Measurements from ENCODE around the gene ZNF598. TPM values are rescaled to one million over a fixed set of nuclear protein-coding genes. Genes with fewer than 3 reads are reported as not detected.
A peak's percentile ranks its signal among the peaks of the same experiment; 100 is the strongest.

The ZNF598 gene
- total and polyA plus RNA-seq, 2 of the 13 experiments (the other 11 are each of a cell fraction or from before 2014, with no cell fraction given), result 13.5 to 14.2 TPM

GRCh38 chr16:2015117-2015946 is 5.7 kb upstream of the ZNF598 start (continued):
- TF ChIP-seq LBX2 (CRISPR knock-in tag; IDR thresholded peaks at IDR 0.05; ENCODE audit: borderline replicate concordance), result no peak
- no peak for TF ChIP-seq KLF9 (CRISPR knock-in tag; IDR thresholded peaks at IDR 0.05; ENCODE audit: low read depth)
- no peak for TF ChIP-seq JARID2 (CRISPR knock-in tag; IDR thresholded peaks at IDR 0.05; ENCODE audit: insufficient replicate concordance)
- 0 out of 2 replicates have a peak, but pooled peaks have one; percentile 21 for TF ChIP-seq UBTF (CRISPR knock-in tag; IDR thresholded peaks at IDR 0.05)
- no peak for TF ChIP-seq ZBTB1 (CRISPR knock-in tag; IDR thresholded peaks at IDR 0.05; ENCODE audit: borderline replicate concordance)
- TF ChIP-seq NAIF1 (CRISPR knock-in tag; IDR thresholded peaks at IDR 0.05; ENCODE audit: borderline replicate concordance), result no peak
- TF ChIP-seq ZNF781 (CRISPR knock-in tag; IDR thresholded peaks at IDR 0.05; ENCODE audit: borderline replicate concordance, not compliant biosample characterization), result no peak
- TF ChIP-seq ARNT2 (CRISPR knock-in tag; IDR thresholded peaks at IDR 0.05; ENCODE audit: low read depth), result no peak
- no peak for TF ChIP-seq CREM (IDR thresholded peaks at IDR 0.05)
- TF ChIP-seq CREM (CRISPR knock-in tag; IDR thresholded peaks at IDR 0.05), result no peak
- TF ChIP-seq RFXANK (CRISPR knock-in tag; IDR thresholded peaks at IDR 0.05), result no peak
- no peak for TF ChIP-seq HES4 (CRISPR knock-in tag; IDR thresholded peaks at IDR 0.05; ENCODE audit: borderline replicate concordance)
- TF ChIP-seq ZNF704 (CRISPR knock-in tag; IDR thresholded peaks at IDR 0.05; ENCODE audit: borderline replicate concordance), result no peak
- no peak for TF ChIP-seq HCFC1 (IDR thresholded peaks at IDR 0.05; ENCODE audit: low read depth, low read length)
- 0 out of 2 replicates have a peak, but pooled peaks have one; percentile 28 for TF ChIP-seq FOXP4 (CRISPR knock-in tag; IDR thresholded peaks at IDR 0.05)
- 0 out of 2 replicates have a peak, but pooled peaks have one; percentile 49 for TF ChIP-seq KLF6 (CRISPR knock-in tag; IDR thresholded peaks at IDR 0.05)
- TF ChIP-seq ZIK1 (CRISPR knock-in tag; IDR thresholded peaks at IDR 0.05; ENCODE audit: borderline replicate concordance, low read depth), result no peak
- no peak for TF ChIP-seq POGZ (CRISPR knock-in tag; IDR thresholded peaks at IDR 0.05)
- TF ChIP-seq RAD51 (IDR thresholded peaks at IDR 0.05; ENCODE audit: borderline replicate concordance), result no peak
- TF ChIP-seq STAG1 (CRISPR knock-in tag; IDR thresholded peaks at IDR 0.05), result no peak

Measured in HepG2 (cell line).